Loucy (cell line): Measurements from ENCODE around the gene BTNL8.

Experiments
- H2AFZ ChIP-seq: fragments of 200-600 bp; sonication (generic); 2 replicates; pipeline ENCODE4 v1.6.0; 2016; ENCODE audit warnings: antibody characterized with exemption, mild to moderate bottlenecking, low read length, moderate library complexity
- H3F3A ChIP-seq: fragments of 200-600 bp; 2 replicates; pipeline ENCODE4 v1.6.0; 2016; ENCODE audit warnings: antibody characterized with exemption, low read depth, mild to moderate bottlenecking
- H3K27me3 ChIP-seq: fragments of 200-600 bp; sonication (generic); 2 replicates; pipeline ENCODE4 v1.6.1; 2014; ENCODE audit warnings: low read length, mild to moderate bottlenecking; ENCODE audit not compliant: insufficient read depth, poor library complexity, severe bottlenecking
- H3K36me3 ChIP-seq: fragments of 200-600 bp; sonication (generic); 2 replicates; pipeline ENCODE4 v1.6.1; 2016; ENCODE audit warnings: low read length; ENCODE audit not compliant: insufficient read depth
- H3K4me1 ChIP-seq: fragments of 200-600 bp; sonication (generic); 2 replicates; pipeline ENCODE4 v1.5.1; 2014; ENCODE audit warnings: low read length, mild to moderate bottlenecking; ENCODE audit not compliant: insufficient read depth, poor library complexity, severe bottlenecking
- H3K4me2 ChIP-seq: fragments of 200-600 bp; sonication (generic); 2 replicates; pipeline ENCODE4 v1.6.0; 2014; ENCODE audit warnings: antibody characterized with exemption, low read length, low read depth, mild to moderate bottlenecking; ENCODE audit not compliant: poor library complexity, severe bottlenecking
- H3K4me3 ChIP-seq: fragments of 200-600 bp; sonication (generic); 2 replicates; pipeline ENCODE4 v1.5.1; 2014; ENCODE audit warnings: low read length, mild to moderate bottlenecking, mixed read lengths; ENCODE audit not compliant: poor library complexity, severe bottlenecking
- H3K79me2 ChIP-seq: fragments of 200-600 bp; sonication (generic); 2 replicates; pipeline ENCODE4 v1.6.1; 2014; ENCODE audit warnings: low read length; ENCODE audit not compliant: insufficient read depth
- H3K9ac ChIP-seq: fragments of 200-600 bp; sonication (generic); 2 replicates; pipeline ENCODE4 v1.6.0; 2014; ENCODE audit warnings: mild to moderate bottlenecking, low read depth, low read length, moderate library complexity; ENCODE audit not compliant: poor library complexity, severe bottlenecking
- H3K9me2 ChIP-seq: fragments of 200-600 bp; sonication (generic); replicated peaks from 2 replicates; pipeline ENCODE4 v1.6.1; 2016; ENCODE audit warnings: low read depth, low read length, mixed read lengths
- H3K9me3 ChIP-seq: fragments of 200-600 bp; sonication (generic); 2 replicates; pipeline ENCODE4 v1.6.1; 2014; ENCODE audit warnings: mild to moderate bottlenecking, antibody characterized with exemption, low read length, low read depth; ENCODE audit not compliant: insufficient read depth
- H4K20me1 ChIP-seq: fragments of 200-600 bp; sonication (generic); 2 replicates; pipeline ENCODE4 v1.6.0; 2014; ENCODE audit warnings: antibody characterized with exemption, low read length, mild to moderate bottlenecking; ENCODE audit not compliant: insufficient read depth, poor library complexity, severe bottlenecking
- EZH2phosphoT487 ChIP-seq: fragments of 200-600 bp; IDR thresholded peaks from 2 replicates; pipeline ENCODE4 v1.6.1; 2018; ENCODE audit warnings: antibody characterized with exemption, mild to moderate bottlenecking, moderate library complexity, borderline replicate concordance
- TF ChIP-seq, protein P1 (sequence below): fragments of 200-600 bp; sonication (generic); conservative IDR thresholded peaks from 2 replicates; pipeline ENCODE4 v1.5.1; 2014; ENCODE audit warnings: mild to moderate bottlenecking, antibody characterized with exemption, low read length

Gene BTNL8

DNA sequence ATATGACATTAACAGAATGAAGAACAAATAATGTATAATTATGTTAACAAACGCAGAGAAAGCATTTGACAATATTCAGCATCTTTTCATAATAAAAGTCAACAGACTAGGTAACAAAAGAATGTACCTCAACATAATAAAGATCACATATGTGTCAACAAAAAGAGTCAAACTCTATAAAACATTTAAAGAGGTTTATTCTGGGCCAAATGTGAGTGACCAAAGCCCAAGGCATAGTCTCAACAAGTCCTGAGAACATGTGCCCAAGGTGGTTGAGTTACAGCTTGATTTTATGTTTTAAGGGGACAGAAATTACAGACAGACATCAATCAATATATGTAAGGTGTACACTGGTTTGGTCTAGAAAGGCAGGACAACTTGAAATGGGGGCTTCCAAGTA is 19.4 kb downstream of the BTNL8 start:
- Histone ChIP-seq H2AFZ (no peak overlapping the region), H3K4me3 (no peak overlapping the region), H3K27me3 (no peaks in the 10 kb centered on the region), H3K9me2 (no peaks in the 10 kb centered on the region), H3K9ac (no peak overlapping the region), H3K4me1 (no peaks in the 10 kb centered on the region), H3K36me3 (no peaks in the 10 kb centered on the region), H3F3A (no peaks in the 10 kb centered on the region), H3K79me2 (no peaks in the 10 kb centered on the region), H4K20me1 (no peaks in the 10 kb centered on the region), H3K9me3 (no peaks in the 10 kb centered on the region), H3K4me2 (no peak overlapping the region)
- no peak for TF ChIP-seq EZH2phosphoT487
- TF ChIP-seq, protein P1, sequence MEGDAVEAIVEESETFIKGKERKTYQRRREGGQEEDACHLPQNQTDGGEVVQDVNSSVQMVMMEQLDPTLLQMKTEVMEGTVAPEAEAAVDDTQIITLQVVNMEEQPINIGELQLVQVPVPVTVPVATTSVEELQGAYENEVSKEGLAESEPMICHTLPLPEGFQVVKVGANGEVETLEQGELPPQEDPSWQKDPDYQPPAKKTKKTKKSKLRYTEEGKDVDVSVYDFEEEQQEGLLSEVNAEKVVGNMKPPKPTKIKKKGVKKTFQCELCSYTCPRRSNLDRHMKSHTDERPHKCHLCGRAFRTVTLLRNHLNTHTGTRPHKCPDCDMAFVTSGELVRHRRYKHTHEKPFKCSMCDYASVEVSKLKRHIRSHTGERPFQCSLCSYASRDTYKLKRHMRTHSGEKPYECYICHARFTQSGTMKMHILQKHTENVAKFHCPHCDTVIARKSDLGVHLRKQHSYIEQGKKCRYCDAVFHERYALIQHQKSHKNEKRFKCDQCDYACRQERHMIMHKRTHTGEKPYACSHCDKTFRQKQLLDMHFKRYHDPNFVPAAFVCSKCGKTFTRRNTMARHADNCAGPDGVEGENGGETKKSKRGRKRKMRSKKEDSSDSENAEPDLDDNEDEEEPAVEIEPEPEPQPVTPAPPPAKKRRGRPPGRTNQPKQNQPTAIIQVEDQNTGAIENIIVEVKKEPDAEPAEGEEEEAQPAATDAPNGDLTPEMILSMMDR, result no peak

DNA sequence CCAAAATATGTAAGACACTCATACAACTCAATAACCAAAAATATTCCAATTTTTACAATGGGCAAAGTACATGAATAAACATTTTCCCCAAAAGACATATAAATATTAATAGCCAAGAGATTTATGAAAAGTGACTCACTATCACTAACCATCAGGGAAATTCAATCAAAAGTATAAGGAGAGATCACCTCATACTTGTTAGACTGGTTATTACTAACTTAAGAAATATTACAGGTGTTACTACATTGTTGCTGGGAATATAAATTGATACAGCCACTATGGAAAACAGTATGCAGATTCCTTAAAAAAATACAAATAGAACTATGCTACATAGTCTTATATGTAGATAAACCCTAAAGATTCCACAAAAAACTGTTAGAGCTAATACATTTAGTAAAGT is 21.8 kb downstream of the BTNL8 start:
- H3K36me3 ChIP-seq, result no peaks in the 10 kb centered on the region
- no peaks in the 10 kb centered on the region for H4K20me1 ChIP-seq
- no peaks in the 10 kb centered on the region for H3K9me3 ChIP-seq
- no peaks in the 10 kb centered on the region for H3K9me2 ChIP-seq
- TF ChIP-seq, protein P1, result no peak
- TF ChIP-seq EZH2phosphoT487, result no peak
- no peak overlapping the region for H3K4me2 ChIP-seq
- H3K9ac ChIP-seq, result no peak overlapping the region
- peaks cover 1% of the 10 kb centered on the region for H3K4me1 ChIP-seq
- no peak overlapping the region for H3K4me3 ChIP-seq
- no peaks in the 10 kb centered on the region for H3K27me3 ChIP-seq
- H3K79me2 ChIP-seq, result no peaks in the 10 kb centered on the region
- no peaks in the 10 kb centered on the region for H3F3A ChIP-seq
- H2AFZ ChIP-seq, result no peak overlapping the region

DNA sequence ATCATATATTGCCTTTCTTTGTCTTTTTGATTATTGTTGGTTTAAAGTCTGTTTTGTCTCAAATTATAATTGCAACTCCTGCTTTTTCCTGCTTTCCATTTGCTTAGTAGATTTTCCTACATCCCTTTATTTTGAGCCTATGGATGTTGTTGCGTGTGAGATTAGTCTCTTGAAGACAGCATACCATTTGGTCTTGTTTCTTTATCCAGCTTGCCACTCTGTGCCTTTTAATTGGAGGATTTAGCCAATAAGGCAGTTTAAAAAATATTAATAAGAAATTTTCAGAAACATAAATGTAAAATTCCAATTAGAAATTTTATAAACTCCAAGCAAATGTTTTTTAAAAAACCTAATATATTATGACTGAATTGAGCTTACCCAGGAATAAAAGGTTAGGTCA is 24.0 kb downstream of the BTNL8 start:
- TF ChIP-seq, protein P1, result no peak
- TF ChIP-seq EZH2phosphoT487, result no peak
- Histone ChIP-seq H3K4me1 (peaks cover 4% of the 10 kb centered on the region), H3K9me2 (no peaks in the 10 kb centered on the region), H3K4me2 (no peak overlapping the region), H2AFZ (no peak overlapping the region), H3K4me3 (no peak overlapping the region), H4K20me1 (no peaks in the 10 kb centered on the region), H3K9ac (no peak overlapping the region), H3K79me2 (no peaks in the 10 kb centered on the region), H3K27me3 (no peaks in the 10 kb centered on the region), H3F3A (no peaks in the 10 kb centered on the region), H3K9me3 (no peaks in the 10 kb centered on the region), H3K36me3 (no peaks in the 10 kb centered on the region)
